Right hindlimb (tissue), 1 donor: ENCODE results near the gene PACS2.

Source experiments
- DNase-seq: peaks from one replicate; pipeline ENCODE4 v3.0.0-alpha.2; 2018

The PACS2 gene

DNA sequence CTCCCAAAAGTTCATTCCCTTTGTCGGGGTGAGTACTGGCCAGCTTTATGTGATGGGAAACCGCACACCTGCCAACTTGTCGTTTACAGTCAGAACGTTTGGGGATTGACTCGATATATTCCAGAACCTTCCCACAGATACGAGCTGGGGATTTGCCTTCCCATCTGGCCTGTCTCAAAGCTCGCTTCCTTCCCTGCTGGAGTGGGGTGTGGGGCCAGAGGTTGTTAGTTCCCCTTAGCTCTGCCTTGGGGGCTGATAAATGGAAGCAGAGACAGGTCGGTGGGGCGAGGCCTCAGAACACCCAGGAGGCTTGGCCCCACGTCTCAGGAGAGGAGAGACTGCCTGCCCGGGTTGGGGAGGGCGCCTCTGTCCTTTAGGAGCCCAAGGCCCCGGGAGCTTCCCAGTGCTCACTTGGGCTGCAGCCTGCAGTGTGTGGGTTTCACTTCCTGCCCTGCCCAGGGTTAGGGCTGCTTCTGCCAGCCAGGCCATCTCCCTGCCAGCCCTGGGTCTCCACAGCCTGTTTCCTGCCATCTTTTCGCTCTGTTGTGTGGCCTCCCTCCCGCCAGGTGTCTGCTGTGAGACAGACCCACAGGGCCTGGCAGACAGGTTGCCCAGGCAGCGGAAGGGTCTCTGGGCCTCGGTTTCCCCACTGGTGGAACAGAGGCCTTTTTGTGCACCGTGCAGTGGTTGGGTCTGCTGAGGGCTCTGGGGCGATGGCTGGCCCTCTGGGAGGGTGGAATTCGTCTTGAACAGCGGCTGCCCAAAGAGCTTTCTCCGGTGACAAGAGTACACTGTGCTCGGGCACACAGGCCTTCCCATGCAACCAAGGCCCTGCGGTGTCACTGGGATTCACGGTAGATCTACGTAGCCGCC is 75.7 kb downstream of the PACS2 start:
- no peak for DNase-seq

DNA sequence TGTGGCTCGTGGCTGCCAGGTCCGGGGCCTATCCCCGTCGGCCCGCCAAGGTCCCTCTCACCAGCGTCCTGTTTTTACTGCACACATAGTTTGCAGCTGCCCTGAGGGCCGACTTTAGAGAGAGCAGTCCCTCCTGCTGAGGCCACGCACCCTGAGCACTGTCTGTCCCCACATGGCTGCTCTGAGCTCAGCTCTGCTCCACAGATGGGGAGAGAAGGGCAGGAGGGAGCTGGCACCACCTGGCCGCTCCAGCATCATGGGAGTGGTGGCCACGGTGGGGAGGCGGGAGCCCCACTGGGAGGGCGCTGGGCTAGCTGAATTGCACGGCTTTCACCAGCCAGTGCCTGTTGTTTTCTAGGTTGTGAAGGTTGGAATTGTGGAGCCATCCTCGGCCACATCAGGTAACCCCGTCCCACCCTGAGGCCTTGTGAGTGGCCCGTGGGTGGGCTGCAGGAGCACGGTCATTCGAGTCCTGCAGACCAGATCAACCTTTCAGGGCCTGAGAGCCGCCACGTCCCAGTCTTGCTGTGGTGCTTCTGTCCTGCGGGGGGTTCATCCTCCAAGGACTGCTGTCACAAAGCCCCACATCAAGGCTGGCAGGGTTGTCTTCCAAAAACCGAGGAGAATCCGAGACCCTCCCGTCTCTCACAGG is 76.4 kb downstream of the PACS2 start:
- DNase-seq, result no peak

DNA sequence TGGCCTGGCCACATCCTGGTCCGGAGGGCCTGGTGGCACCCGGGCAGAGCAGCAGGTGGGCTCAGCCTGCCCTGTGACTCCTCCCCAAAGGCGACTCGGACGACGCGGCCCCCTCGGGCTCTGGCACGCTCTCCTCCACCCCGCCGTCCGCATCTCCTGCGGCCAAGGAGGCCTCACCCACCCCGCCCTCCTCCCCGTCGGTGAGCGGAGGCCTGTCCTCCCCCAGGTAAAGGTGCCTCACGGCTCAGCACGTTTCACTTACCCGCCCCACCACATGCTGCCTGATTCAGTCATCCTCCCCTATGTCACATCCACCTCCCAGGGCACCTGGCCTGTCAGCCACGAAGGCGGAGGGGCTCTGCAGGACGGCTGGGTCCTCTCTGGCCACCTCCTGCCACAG is 77.0 kb downstream of the PACS2 start:
- DNase-seq, result no peak

DNA sequence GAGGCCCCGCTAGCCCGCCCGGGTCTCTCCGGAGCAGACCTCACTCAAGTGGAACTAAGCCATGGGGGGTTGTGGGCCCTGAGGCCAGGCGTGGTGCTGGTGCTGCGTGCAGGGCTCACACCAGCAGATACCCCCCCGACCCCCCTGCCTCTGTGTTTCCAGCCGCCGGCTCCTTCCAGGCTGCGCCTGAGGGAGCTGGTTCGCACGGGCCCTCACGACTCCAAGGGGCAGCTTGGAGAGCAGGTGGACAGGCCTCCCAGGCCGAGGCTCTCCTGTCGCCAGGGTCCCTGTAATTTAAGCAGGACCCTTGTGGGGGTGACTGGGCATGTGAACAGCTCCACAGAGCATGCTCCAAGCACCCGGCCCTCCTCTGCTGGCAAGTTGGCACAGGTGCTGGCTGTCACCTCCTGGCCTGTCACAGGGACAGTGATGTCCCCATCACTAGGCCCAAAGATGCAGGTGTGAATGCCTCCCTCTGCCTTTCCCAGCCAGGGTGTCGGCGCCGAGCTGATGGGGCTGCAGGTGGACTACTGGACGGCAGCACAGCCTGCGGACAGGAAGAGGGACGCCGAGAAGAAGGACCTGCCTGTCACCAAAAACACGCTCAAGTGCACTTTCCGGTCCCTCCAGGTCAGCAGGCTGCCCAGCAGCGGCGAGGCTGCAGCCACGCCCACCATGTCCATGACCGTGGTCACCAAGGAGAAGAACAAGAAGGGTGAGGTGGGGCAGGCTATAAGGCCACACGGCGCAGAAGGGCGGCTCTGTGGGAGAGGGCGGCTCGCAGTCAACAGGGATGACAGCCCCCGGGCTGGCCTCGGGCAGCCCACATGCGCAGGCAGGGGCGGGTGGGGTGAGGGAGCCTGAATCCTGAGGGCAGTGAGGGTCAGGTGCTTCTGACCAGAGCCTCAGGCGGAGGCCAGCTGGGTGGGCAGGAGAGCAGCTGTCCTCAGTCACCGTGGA is 77.9 kb downstream of the PACS2 start:
- DNase-seq, result no peak

DNA sequence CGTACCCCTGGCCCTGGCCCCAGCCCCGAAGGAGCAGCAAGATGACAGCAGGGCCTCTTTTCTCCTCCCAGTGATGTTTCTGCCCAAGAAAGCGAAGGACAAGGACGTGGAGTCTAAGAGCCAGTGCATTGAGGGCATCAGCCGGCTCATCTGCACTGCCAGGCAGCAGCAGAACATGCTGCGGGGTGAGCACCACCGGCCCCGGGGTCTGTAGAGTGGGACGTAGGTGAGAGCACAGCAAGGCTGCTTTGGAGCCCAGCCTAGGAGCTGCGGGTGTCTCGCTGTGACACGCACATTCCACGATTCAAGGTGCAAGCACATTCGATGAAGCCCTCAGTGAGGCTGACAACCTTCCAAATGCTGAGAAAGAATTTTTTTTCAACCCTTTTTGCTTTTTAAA is 78.6 kb downstream of the PACS2 start:
- no peak for DNase-seq

DNA sequence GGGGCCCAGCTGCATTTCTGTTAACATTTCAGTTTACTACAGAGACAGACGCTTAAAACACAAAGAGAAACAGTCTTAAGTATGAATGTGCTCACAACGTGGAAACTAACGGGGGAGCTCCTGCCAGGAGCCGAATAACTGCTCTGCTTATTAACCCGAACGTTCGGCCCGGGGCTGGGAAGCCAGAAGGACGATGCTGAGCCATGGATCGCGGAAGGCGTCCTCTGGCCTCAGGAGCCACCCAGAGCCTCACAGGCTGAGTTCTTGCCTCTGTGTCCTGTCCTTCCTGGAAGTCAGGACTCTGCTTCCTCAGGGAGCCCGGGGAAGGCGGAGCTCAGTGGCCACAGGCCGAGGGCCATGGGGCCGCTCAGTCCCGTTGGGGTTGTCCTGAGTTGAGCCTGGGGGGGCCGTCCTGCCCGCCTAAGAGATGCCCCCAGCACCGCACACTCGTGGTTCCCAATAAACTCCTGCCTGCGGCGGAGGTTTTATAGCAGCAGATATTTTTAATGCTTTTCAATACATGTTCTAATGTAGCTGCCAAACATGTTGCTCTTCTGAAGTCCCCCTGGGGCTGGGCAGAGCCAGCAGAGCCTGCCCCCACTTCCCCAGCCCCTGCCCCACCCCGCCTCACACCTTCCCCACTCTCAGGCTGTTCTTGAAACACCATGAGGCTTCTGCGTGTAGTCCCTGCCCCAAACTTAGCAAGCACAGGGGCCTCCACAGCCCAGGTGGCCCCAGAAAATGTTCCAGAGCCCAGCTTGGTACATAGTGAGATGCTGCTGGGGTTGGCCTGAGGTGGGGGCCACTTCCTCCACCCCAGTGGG is 80.4 kb downstream of the PACS2 start:
- DNase-seq, result no peak

DNA sequence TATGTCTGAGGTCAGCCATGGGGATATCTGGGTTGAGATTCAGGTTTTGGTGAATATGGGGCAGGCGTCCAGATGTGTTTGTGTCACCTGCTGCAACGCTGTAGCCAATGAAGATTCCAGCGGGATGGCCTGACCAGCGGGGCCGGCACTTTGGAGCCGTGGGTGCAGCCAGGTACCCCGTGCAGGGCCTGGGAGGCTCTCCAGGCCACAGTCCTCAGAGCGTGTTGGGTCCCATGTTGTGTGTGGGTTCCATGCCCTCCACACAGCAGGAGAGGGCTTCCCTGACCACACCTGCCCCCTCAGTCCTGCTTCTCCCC is 80.9 kb downstream of the PACS2 start:
- no peak for DNase-seq

DNA sequence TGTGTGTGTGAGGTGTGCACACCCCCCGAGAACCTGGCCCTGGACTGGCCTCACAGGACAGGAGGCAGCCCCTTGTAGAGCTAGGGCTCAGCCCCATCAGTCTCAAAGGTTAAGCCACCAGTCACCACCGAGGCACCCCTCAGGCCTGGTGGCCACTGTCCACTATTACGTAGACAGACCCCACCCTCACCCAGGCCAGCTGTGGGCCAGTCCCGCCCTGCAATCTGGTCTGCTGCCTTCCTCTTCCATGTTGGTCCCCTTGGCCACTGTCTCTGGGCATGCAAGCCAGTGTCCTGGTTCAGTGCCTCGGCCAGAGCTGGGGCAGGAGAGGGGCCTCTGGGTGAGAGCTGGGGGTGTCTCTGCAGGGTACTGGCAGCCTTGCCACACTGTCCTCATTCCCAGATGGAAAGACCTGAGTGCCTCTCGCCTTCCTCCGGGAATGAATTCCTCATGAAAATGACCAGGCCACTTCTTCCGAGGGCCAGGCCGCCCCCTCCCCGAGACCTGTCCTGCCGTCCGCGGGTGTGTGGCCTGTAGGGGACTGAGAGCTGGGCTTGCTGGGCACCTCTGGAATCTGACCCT is 82.9 kb downstream of the PACS2 start:
- DNase-seq, result no peak

DNA sequence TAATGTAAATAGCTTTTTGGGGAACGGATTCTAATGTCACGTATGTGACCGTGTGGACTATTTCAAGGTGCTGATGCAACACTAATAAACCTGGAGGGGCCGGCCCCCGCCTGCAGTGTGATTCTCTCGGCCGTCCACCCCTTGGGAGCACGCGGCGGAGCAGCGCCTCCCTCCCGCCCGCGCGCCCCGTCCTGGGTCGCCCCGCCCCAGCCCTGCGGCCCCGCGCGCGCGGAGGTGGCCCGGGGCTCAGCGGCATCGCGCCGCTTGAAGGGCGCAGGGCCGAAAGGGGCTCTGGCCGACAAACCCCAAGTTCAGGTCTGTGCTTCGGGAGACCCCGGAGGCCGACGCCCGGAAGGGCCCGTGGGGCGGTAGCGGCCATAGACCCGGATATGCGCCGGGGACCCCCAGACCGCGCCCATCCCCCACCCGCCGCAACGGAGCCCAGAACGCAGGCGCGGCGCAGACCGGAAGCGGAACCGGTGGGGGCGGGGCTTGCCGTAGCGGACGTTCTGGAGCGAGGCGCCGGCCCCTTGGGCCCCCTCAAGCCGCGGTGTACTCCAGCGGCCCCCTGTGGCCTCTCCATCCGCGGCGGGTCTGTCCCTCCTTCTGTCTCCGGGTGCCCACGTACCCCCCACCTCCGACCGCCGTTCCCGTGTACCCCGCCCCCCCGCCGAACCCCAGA is 83.6 kb downstream of the PACS2 start, which contains the start of gene TEX22:
Gene TEX22, plus strand, starts transcription at position 495 of the 682 bp plus-strand sequence. CDS start 803 bp downstream, outside the sequence.
- peak; percentile 94 for DNase-seq

DNA sequence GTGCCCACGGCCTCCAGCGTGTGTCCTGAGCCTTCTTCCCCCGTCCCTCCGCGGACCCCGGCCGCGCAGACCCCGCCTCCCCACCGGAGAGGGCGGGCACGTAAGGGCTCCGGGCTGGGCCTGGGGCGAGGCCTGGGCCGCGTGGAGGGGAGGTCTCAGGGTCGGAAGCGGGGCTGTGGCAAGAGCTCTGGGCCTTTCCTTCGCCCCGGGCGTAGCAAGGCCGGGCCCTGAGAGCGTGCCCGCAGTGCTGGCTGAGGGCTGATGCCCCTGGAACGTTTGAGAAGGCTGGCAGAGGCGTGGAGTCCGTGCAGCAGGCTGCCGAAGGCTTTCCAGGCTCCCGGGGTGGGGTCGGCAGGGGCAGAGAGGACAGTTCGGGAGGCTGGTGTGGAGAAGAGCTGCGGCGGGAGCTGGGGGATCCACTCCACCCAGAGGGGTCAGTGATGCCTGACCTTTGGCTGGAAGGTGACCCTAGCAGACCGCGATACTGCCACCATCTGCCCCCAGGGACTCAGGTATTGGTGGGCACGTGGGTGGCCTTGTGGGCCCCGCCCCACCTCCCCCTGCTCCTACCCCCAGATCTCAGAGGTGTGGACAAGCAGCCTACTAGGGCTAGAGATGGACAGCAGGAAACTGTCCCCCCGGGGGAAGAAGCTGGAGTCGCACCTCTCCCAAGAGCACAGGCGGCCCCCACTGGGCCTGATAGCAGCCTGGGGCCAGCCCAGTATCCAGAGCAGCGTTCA is 84.3 kb downstream of the PACS2 start:
- no peak for DNase-seq

DNA sequence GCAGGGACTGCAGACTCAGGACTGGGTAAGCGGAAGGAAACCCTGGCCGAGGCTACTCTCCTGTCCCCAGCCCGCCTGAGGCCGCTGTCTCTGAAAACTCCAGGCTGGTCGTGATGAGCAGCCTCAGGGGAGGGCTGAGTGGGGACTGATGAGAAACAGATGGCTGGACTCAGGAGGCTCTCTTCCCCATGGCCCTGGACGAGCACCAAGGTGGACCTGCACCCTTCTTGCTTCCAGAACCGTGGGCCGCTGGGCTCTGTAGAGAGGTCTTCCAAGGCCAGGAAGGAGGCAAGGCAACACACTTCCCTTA is 84.9 kb downstream of the PACS2 start:
- no peak for DNase-seq

DNA sequence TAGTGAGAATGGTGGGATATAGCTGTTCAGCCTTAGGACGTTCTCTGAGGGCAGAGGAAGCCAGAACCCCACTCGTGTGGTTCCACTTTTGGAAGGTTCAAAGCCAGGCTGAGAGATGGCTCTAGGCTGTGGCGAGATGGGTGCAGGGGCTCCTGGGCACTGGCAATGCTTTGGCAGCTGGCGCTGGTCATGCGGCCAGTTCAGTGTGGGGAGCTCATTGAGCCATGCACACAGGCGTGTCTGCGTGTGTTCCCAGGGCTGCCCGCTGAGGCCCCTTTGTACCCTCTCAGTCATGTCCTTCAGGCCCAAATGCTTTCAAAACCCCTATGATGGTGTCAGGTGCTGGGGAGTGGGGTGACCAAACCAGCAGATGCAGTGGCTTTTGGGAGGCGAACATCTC is 85.5 kb downstream of the PACS2 start:
- no peak for DNase-seq

DNA sequence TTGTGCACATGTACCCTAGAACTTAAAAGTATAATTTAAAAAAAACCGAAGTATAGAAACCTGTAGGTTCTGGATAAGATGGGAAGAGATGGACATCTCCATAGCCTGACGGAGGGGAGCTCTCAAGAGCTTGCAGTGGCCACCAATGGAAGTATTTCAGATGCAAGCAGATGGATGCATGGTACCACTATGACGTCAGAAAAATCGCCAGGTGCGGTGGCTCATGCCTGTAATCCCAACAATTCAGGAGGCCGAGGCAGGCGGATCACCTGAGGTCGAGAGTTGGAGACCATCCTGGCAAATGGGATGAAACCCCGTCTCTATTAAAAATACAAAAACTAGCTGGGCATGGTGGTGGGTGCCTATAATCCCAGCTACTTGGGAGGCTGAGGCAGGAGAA is 87.2 kb downstream of the PACS2 start:
- no peak for DNase-seq

DNA sequence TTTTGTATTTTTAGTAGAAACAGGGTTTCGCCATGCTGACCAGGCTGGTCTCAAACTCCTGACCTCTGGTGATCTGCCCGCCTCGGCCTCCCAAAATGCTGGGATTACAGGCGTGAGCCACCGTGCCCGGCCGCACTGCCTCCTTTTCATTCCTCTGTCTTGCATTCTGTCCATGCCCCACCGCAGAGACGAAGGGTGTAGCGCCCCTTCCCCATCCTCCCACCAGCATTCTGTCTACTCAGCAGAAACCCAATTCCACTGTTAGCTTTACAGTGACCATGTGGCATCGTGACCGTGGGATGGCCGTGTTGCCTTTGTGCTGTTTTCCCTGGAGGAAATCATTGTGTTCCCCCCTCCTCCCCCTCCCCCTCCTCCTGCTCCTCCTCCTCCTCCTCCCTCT is 94.0 kb downstream of the PACS2 start:
- DNase-seq, result no peak

DNA sequence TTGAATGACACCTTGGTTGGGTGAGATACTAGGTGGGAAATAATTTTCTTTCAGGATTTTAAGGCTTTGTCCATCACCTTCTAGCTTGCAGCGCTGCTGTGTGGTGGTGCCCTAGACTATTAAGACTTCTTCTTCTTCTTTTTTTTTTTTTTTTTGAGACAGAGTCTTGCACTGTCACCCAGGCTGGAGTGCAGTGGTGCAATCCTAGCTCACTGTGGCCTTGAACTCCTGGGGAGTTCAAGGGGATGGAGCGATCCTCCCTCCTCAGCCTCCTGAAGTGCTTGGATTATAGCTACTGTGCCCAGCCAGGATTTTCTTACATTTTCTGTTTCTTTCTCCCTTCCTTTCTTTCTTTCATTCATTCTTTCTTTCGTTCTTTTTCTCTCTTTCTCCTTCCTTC is 94.8 kb downstream of the PACS2 start:
- DNase-seq, result no peak

DNA sequence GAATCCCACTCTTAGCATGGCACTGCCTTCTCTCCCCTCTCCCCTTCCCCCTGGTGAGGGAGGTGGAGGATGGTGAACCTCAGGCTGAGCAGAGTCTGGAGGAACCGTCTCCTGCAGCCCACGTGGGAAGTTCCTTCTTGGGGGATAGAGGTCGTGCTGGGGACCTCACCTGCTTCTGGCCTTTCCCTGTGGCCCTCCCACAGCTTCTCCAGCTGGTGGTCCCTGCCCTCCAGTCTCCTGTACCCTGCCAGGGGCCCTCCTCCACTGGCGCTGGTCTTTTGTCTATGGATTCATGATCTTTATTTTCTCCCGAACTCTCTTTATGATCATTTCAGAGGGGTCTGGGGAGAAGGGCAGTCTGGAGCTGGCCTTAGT is 96.1 kb downstream of the PACS2 start:
- DNase-seq, result no peak

DNA sequence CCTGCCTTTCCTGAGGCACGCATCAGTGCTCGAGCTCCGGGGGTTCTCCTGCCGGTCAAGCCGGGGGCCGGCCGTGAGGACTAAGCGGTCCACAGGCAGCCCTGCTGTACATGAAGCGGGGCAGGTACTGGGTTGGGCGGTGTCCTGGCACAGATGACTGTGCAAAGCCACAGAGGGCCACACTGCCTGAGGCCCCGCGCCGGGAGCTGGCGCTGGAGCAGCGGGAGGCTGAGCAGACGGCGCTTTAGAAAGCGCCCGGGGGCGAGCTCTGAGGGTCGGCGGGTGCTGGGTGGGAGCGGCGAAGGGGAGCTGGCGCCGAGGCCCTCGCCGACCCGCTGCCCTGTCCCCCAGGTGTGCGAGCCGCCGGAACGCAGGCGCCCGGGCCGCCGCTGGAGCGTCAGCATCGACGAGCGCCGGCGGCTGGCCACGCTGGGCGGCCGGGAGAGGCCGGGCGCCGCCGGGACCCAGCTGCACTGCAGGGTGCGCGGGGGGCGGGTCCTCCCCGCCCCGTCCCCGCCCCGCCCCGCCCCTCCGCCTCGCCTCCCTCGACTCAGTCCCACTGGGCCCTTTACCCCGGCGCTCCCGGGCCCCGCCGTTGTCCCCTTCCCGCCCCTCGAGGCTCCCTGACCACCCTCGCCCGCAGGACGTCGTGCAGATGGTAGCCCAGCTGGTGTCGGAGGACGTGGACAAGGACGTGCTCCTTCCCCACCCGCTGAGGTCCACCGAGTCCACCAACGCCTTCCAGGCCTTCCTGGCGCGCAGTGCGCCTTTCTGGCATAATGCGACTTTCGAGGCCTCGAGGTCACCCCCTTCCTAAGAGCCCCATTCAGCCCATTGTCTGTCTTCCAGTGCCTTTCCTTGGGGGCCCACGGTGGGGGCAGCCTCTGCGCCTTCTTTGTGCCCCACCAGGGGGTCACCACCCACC is 96.7 kb downstream of the PACS2 start:
- DNase-seq, result no peak

DNA sequence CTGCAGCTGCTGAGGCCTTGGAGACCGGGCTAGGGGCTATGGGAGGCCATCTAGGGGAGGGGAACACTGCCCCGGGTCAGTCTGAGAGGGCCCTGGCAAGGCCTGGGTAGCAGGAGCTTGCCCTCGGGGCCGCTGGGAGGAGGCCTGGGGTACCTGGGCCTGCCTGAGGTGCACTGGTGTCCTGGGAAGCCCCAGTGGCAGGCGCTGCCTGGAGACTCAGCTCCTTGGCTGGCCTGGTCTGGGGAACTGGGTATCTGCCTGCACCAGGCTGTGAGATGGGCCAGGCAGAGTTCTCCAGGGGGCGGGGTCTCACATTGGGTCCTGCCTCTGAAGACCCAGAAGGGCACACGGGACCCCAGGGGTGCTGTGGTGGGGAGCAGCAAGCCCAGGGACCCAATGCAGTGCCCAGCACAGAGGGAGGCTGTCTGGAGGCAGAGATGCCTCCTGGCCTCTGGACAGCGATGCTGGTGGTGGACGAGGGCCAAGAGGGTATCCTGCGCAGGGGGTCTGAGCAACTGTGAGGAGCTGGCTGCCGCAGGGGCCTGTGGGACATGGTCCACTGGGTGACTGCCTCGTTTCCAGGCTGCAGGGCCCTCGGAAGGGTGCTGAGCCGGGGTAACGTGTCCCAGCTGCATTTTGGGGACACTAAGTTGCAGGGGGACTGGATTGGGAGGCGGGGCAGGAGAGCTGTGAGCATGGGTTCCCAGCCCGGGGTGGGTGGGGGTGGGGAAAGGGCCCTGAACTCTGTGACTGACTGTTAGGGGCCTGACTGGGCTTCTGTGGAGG is 97.6 kb downstream of the PACS2 start:
- no peak for DNase-seq
